ENCODE data around the gene PPP2R3B.

Gene PPP2R3B

GRCh38 chrX:334971-335757, 51.5 kb downstream of the PPP2R3B start:
- TF ChIP-seq ZNF311 (tag by site-specific recombination; IDR thresholded peaks at IDR 0.05; ENCODE audit: borderline replicate concordance): no peak
- no peak for TF ChIP-seq GLI2 (tag by site-specific recombination; IDR thresholded peaks at IDR 0.05; ENCODE audit: borderline replicate concordance, low read depth)
- TF ChIP-seq ZNF169 (tag by site-specific recombination; IDR thresholded peaks at IDR 0.05): no peak
- TF ChIP-seq, protein P1, sequence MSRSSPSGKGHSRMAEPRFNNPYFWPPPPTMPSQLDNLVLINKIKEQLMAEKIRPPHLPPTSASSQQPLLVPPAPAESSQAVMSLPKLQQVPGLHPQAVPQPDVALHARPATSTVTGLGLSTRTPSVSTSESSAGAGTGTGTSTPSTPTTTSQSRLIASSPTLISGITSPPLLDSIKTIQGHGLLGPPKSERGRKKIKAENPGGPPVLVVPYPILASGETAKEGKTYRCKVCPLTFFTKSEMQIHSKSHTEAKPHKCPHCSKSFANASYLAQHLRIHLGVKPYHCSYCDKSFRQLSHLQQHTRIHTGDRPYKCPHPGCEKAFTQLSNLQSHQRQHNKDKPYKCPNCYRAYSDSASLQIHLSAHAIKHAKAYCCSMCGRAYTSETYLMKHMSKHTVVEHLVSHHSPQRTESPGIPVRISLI (tag by site-specific recombination; IDR thresholded peaks at IDR 0.05): no peak
- TF ChIP-seq ZNF785 (tag by site-specific recombination; IDR thresholded peaks at IDR 0.05): no peak
- TF ChIP-seq, protein P2, sequence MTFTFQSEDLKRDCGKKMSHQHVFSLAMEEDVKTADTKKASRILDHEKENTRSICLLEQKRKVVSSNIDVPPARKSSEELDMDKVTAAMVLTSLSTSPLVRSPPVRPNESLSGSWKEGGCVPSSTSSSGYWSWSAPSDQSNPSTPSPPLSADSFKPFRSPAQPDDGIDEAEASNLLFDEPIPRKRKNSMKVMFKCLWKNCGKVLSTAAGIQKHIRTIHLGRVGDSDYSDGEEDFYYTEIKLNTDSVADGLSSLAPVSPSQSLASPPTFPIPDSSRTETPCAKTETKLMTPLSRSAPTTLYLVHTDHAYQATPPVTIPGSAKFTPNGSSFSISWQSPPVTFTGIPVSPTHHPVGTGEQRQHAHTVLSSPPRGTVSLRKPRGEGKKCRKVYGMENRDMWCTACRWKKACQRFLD (tag by site-specific recombination; IDR thresholded peaks at IDR 0.05): no peak
- no peak for TF ChIP-seq ZNF549 (tag by site-specific recombination; IDR thresholded peaks at IDR 0.05)
- TF ChIP-seq ZNF202 (tag by site-specific recombination; IDR thresholded peaks at IDR 0.05; ENCODE audit: borderline replicate concordance): no peak
- TF ChIP-seq, protein P3, sequence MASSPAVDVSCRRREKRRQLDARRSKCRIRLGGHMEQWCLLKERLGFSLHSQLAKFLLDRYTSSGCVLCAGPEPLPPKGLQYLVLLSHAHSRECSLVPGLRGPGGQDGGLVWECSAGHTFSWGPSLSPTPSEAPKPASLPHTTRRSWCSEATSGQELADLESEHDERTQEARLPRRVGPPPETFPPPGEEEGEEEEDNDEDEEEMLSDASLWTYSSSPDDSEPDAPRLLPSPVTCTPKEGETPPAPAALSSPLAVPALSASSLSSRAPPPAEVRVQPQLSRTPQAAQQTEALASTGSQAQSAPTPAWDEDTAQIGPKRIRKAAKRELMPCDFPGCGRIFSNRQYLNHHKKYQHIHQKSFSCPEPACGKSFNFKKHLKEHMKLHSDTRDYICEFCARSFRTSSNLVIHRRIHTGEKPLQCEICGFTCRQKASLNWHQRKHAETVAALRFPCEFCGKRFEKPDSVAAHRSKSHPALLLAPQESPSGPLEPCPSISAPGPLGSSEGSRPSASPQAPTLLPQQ (tag by site-specific recombination; IDR thresholded peaks at IDR 0.05): no peak
- no peak for TF ChIP-seq KLF16 (tag by site-specific recombination; IDR thresholded peaks at IDR 0.05)
- TF ChIP-seq TCF7L2 (IDR thresholded peaks at IDR 0.05; ENCODE audit: borderline replicate concordance, low read depth, low read length): no peak
- no peak for TF ChIP-seq ZFP41 (tag by site-specific recombination; IDR thresholded peaks at IDR 0.05; ENCODE audit: borderline replicate concordance)
- no peak for TF ChIP-seq ZNF423 (tag by site-specific recombination; IDR thresholded peaks at IDR 0.05)
- no peaks in the 10 kb centered on the region for H3K4me1 ChIP-seq (ENCODE audit: control insufficient read depth, insufficient read depth, low read length)
- H3K27ac ChIP-seq (ENCODE audit: extremely low read depth, low read depth, low read length): no peak overlapping the region
- H3K4me3 ChIP-seq (ENCODE audit: low read depth, low read length): no peak overlapping the region
- H3K9me3 ChIP-seq (ENCODE audit: control insufficient read depth, insufficient read depth, low read depth, low read length): no peaks in the 10 kb centered on the region
- peaks cover 0 to 31% of the 10 kb centered on the region in 2 experiments; a peak in 1 of 3 replicates for H3K36me3 ChIP-seq (ENCODE audit: control insufficient read depth in 2 of 2, insufficient read depth in 1 of 2, low read length in 2 of 2)
- POLR2A ChIA-PET: no interaction called here
- CTCF ChIA-PET: no interaction called here

- ChIA-PET POLR2A (no interaction called here), CTCF (no interaction called here)
- Histone ChIP-seq H3K4me1 (ENCODE audit: control insufficient read depth, insufficient read depth, low read length) (no peaks in the 10 kb centered on the region), H3K4me3 (ENCODE audit: low read depth, low read length) (no peak overlapping the region), H3K9me3 (ENCODE audit: control insufficient read depth, insufficient read depth, low read depth, low read length) (no peaks in the 10 kb centered on the region), H3K27ac (ENCODE audit: extremely low read depth, low read depth, low read length) (no peak overlapping the region), H3K36me3 (ENCODE audit: control insufficient read depth in 2 of 2, insufficient read depth in 1 of 2, low read length in 2 of 2) (peaks cover 0 to 31% of the 10 kb centered on the region in 2 experiments; a peak in 1 of 3 replicates)
- TF ChIP-seq, protein P3 (tag by site-specific recombination; IDR thresholded peaks at IDR 0.05): no peak
- TF ChIP-seq ZNF366 (tag by site-specific recombination; conservative IDR thresholded peaks at IDR 0.05): no peak
- no peak for TF ChIP-seq ZNF155 (tag by site-specific recombination; IDR thresholded peaks at IDR 0.05)
- TF ChIP-seq, protein P4, sequence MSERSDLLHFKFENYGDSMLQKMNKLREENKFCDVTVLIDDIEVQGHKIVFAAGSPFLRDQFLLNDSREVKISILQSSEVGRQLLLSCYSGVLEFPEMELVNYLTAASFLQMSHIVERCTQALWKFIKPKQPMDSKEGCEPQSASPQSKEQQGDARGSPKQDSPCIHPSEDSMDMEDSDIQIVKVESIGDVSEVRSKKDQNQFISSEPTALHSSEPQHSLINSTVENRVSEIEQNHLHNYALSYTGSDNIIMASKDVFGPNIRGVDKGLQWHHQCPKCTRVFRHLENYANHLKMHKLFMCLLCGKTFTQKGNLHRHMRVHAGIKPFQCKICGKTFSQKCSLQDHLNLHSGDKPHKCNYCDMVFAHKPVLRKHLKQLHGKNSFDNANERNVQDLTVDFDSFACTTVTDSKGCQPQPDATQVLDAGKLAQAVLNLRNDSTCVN (tag by site-specific recombination; optimal IDR thresholded peaks at IDR 0.05): no peak
- no peak for TF ChIP-seq ZNF658 (tag by site-specific recombination; IDR thresholded peaks at IDR 0.05)
- TF ChIP-seq MEIS1 (CRISPR knock-in tag; IDR thresholded peaks at IDR 0.05; ENCODE audit: borderline replicate concordance): no peak
- TF ChIP-seq WT1 (tag by site-specific recombination; IDR thresholded peaks at IDR 0.05): no peak
- TF ChIP-seq ZNF830 (tag by site-specific recombination; IDR thresholded peaks at IDR 0.05; ENCODE audit: low read depth): no peak
- no peak for TF ChIP-seq MYNN (tag by site-specific recombination; IDR thresholded peaks at IDR 0.05; ENCODE audit: borderline replicate concordance)
- TF ChIP-seq ZNF707 (tag by site-specific recombination; IDR thresholded peaks at IDR 0.05): no peak
- no peak for TF ChIP-seq ZNF660 (tag by site-specific recombination; IDR thresholded peaks at IDR 0.05)
- no peak for TF ChIP-seq KLF16 (tag by site-specific recombination; IDR thresholded peaks at IDR 0.05)
- no peak for TF ChIP-seq PRDM10 (tag by site-specific recombination; IDR thresholded peaks at IDR 0.05)
Observed at GRCh38 chrX:334331-334891, 52.3 kb downstream of the PPP2R3B start.
